ENCODE results near the gene INSYN1. TPM values are rescaled to one million over a fixed set of nuclear protein-coding genes. Genes with fewer than 3 reads are reported as not detected.
A peak's percentile ranks its signal among the peaks of the same experiment; 100 is the strongest.

INSYN1 gene
- total RNA-seq, 6 donors from 2014 or later = 3.1 to 17.1 (median 5.1) TPM

DNA sequence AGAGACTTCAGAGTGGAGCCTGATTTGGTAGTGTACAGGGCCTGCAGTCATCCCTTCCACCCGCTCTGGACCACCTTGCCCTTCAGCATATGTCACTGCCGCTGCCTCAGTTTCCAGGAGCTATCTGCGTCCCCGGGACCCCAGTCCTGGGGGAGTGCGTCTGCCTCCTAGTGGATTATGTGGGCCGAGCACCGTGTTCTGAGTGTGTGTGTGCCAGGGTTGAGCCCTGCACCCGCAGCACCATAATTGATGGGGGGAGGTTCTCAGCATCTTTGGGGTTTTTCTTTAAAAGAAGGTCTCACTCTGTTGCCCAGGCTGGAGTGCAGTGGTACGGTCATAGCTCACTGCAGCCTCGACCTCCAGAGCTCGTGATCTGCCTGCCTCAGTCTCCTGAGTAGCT, 35.3 kb downstream of the INSYN1 start:
- H3K36me3 ChIP-seq = peaks cover 0 to 12% (median 12%) of the 10 kb centered on the region in 4 donors
- WGBS, 2 donors = 74 to 76% methylated on average over 6 to 11 of the region's 11 CpGs
- no peak for TF ChIP-seq POLR2AphosphoS5 (IDR thresholded peaks at IDR 0.05)
- TF ChIP-seq, protein P1, sequence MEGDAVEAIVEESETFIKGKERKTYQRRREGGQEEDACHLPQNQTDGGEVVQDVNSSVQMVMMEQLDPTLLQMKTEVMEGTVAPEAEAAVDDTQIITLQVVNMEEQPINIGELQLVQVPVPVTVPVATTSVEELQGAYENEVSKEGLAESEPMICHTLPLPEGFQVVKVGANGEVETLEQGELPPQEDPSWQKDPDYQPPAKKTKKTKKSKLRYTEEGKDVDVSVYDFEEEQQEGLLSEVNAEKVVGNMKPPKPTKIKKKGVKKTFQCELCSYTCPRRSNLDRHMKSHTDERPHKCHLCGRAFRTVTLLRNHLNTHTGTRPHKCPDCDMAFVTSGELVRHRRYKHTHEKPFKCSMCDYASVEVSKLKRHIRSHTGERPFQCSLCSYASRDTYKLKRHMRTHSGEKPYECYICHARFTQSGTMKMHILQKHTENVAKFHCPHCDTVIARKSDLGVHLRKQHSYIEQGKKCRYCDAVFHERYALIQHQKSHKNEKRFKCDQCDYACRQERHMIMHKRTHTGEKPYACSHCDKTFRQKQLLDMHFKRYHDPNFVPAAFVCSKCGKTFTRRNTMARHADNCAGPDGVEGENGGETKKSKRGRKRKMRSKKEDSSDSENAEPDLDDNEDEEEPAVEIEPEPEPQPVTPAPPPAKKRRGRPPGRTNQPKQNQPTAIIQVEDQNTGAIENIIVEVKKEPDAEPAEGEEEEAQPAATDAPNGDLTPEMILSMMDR (IDR thresholded peaks at IDR 0.05) = no peak
- TF ChIP-seq EP300 (IDR thresholded peaks at IDR 0.05) = no peak
- TF ChIP-seq POLR2A (IDR thresholded peaks at IDR 0.05) = no peak
- no peak overlapping the region for H3K27ac ChIP-seq
- ATAC-seq (ENCODE audit: low FRiP score in 2 of 2) (no peak), DNase-seq (no peak)
- no peak overlapping the region for H3K4me3 ChIP-seq
- no peaks in the 10 kb centered on the region for H3K27me3 ChIP-seq
- peaks cover 0 to 13% (median 9%) of the 10 kb centered on the region in 4 donors for H3K4me1 ChIP-seq
- no peaks in the 10 kb centered on the region for H3K9me3 ChIP-seq

DNA sequence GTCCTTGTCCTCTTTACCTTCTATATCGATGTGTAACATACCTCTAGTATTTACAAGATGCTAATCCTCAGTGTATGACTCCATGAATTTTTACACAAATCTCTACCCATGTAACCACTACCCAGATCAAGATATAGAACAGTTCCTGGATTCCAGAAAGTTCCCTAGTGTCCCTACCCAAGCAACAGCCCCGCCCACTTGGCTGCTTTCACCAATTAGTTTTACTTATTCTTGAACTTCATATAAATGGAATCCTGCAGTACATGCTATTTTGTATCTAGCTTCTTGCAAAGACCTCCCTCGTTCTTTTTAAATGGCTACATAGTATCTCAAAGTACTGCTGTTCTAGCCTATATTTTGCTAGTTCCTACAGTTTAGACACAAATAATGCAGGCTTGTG, 35.9 kb downstream of the INSYN1 start:
- no peak for TF ChIP-seq POLR2A (IDR thresholded peaks at IDR 0.05)
- TF ChIP-seq, protein P1 (IDR thresholded peaks at IDR 0.05) = no peak
- TF ChIP-seq POLR2AphosphoS5 (IDR thresholded peaks at IDR 0.05) = no peak
- no peak for TF ChIP-seq EP300 (IDR thresholded peaks at IDR 0.05)
- H3K36me3 ChIP-seq = peaks cover 0 to 15% (median 15%) of the 10 kb centered on the region in 4 donors
- no peaks in the 10 kb centered on the region for H3K27me3 ChIP-seq
- H3K4me1 ChIP-seq = peaks cover 0 to 13% (median 9%) of the 10 kb centered on the region in 4 donors
- ATAC-seq (ENCODE audit: low FRiP score in 2 of 2) (no peak), DNase-seq (no peak)
- no peak overlapping the region for H3K4me3 ChIP-seq
- no peaks in the 10 kb centered on the region for H3K9me3 ChIP-seq
- 69 to 76% methylated on average over 3 of the region's 3 CpGs for WGBS, 2 donors
- H3K27ac ChIP-seq = no peak overlapping the region

DNA sequence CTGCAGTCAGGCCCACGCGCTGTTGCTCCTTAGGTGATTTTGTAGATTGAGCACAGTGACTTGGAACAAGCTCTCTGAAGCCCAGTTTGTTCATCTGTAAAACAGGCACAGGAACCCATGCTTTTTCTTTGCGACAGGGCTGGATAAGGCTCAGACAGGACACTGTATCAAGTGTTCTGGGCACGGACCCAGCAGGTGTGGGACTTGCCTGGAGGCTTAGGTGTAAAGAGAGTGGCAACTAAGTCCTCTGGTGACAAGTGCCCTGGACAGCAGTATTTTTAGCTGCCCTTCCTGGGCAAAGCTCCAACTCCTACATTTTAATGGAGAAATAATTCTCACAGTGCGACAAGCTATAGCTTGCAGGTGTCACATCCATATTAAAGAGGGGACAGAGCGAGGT, 36.7 kb downstream of the INSYN1 start:
- Histone ChIP-seq H3K36me3 (peaks cover 0 to 15% (median 15%) of the 10 kb centered on the region in 4 donors), H3K27ac (no peak overlapping the region), H3K4me3 (no peak overlapping the region), H3K9me3 (no peaks in the 10 kb centered on the region), H3K4me1 (peaks cover 0 to 17% (median 13%) of the 10 kb centered on the region in 4 donors), H3K27me3 (no peaks in the 10 kb centered on the region)
- peak in 1 of 2 donors; percentile 80 for ATAC-seq (ENCODE audit: low FRiP score in 2 of 2)
- 71 to 73% methylated on average over 5 to 6 of the region's 6 CpGs for WGBS, 2 donors
- DNase-seq = peak in 1 of 2 donors; percentile 95
- TF ChIP-seq, protein P1 (IDR thresholded peaks at IDR 0.05) = no peak
- TF ChIP-seq POLR2AphosphoS5 (IDR thresholded peaks at IDR 0.05) = no peak
- TF ChIP-seq EP300 (IDR thresholded peaks at IDR 0.05) = no peak
- no peak for TF ChIP-seq POLR2A (IDR thresholded peaks at IDR 0.05)

DNA sequence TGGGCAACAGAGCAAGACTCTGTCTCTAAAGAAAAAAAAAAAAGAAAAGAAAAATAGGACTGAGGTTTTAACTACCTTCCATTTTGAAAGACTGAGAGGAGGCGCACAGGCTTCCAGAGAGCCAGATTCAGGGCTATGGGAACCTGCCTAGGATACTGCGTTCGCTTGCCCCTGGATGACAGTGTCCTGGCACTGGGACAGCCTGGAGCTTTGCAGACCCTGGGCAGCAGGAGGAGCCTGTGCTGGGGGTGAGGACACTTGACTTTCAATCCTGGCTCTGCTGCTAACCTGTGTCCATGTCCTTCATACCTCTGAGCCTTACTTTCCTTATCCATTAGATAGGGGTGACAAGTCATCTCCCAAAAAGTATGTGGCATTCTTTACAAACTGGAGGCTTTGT, 37.7 kb downstream of the INSYN1 start:
- DNase-seq = no peak
- no peak overlapping the region for H3K4me3 ChIP-seq
- 96 to 99% methylated on average over 3 of the region's 3 CpGs for WGBS, 2 donors
- no peak for ATAC-seq (ENCODE audit: low FRiP score in 2 of 2)
- peaks cover 0 to 20% (median 15%) of the 10 kb centered on the region in 4 donors for H3K36me3 ChIP-seq
- H3K9me3 ChIP-seq = no peaks in the 10 kb centered on the region
- H3K27ac ChIP-seq = no peak overlapping the region
- no peaks in the 10 kb centered on the region for H3K27me3 ChIP-seq
- peaks cover 0 to 27% (median 18%) of the 10 kb centered on the region in 4 donors for H3K4me1 ChIP-seq
- TF ChIP-seq, protein P1 (IDR thresholded peaks at IDR 0.05) = no peak
- TF ChIP-seq POLR2A (IDR thresholded peaks at IDR 0.05) (no peak), EP300 (IDR thresholded peaks at IDR 0.05) (no peak), POLR2AphosphoS5 (IDR thresholded peaks at IDR 0.05) (no peak)

DNA sequence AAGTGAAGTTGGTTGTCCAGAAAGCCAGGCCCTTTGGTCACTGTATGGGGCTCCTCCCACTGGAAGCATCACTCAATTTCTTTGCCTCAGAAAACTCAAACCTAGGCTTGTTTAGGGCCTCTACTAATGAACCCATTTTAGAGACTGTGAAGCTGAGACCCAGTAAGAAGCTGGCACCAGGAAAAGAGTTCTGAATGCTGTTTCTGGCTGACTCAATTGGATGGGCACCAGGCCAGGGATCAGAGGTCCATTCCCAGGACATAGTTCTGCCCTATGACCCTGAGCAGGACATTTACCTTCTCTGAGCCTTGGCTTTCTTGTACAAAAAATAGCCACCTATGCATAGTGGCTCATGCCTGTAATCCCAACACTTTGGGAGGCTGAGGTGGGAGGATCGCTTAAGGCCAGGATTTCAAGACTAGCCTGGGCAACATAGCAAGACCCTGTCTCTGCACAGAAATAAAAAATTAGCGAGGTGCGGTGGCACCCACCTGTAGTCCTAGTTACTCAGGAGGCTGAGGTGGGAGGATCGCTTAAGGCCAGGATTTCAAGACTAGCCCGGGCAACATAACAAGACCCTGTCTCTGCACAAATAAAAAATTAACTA, 38.4 kb downstream of the INSYN1 start:
- TF ChIP-seq EP300 (IDR thresholded peaks at IDR 0.05) = no peak
- TF ChIP-seq POLR2A (IDR thresholded peaks at IDR 0.05) = no peak
- TF ChIP-seq, protein P1 (IDR thresholded peaks at IDR 0.05) = no peak
- TF ChIP-seq POLR2AphosphoS5 (IDR thresholded peaks at IDR 0.05) = no peak
- Histone ChIP-seq H3K27me3 (no peaks in the 10 kb centered on the region), H3K27ac (no peak overlapping the region), H3K4me1 (peaks cover 0 to 29% (median 18%) of the 10 kb centered on the region in 4 donors), H3K9me3 (no peaks in the 10 kb centered on the region), H3K4me3 (no peak overlapping the region), H3K36me3 (peaks cover 0 to 25% (median 15%) of the 10 kb centered on the region in 4 donors)
- DNase-seq = no peak
- WGBS, 2 donors = 83 to 98% methylated on average over 5 of the region's 5 CpGs
- no peak for ATAC-seq (ENCODE audit: low FRiP score in 2 of 2)
